GM12878 (cell line): ENCODE results near the gene MBOAT1.

ENCODE experiments used
- BCLAF1 ChIP-seq: fragments of 450-650 bp; IDR thresholded peaks from 2 replicates; pipeline ENCODE4 v1.6.1; 2017; ENCODE audit warnings: antibody characterized with exemption, mild to moderate bottlenecking, moderate library complexity
- CBX5 ChIP-seq: sonication (generic); IDR thresholded peaks from 2 replicates; pipeline ENCODE4 v1.6.1; 2016; ENCODE audit warnings: low read depth, moderate library complexity, mild to moderate bottlenecking, inconsistent platforms
- CREB1 ChIP-seq: IDR thresholded peaks from 2 replicates; pipeline ENCODE4 v1.6.1; 2012; ENCODE audit warnings: low read depth, mild to moderate bottlenecking, inconsistent platforms
- EZH2 ChIP-seq: IDR thresholded peaks from 2 replicates; pipeline ENCODE4 v1.6.1; 2012; ENCODE audit warnings: low read depth, mild to moderate bottlenecking, control low read depth, inconsistent platforms, low read length, borderline replicate concordance; ENCODE audit not compliant: control insufficient read depth
- NR2C1 ChIP-seq: fragments of 450-650 bp; IDR thresholded peaks from 2 replicates; pipeline ENCODE4 v1.6.1; 2017; ENCODE audit warnings: antibody characterized with exemption, mild to moderate bottlenecking, moderate library complexity
- POLR2A ChIP-seq: IDR thresholded peaks from 2 replicates; pipeline ENCODE4 v1.6.1; 2011; ENCODE audit warnings: low read depth, mild to moderate bottlenecking, low read length
- RBBP5 ChIP-seq: fragments of 200-600 bp; sonication (generic); conservative IDR thresholded peaks from 2 replicates; pipeline ENCODE4 v1.6.1; 2016
- TCF12 ChIP-seq: IDR thresholded peaks from 2 replicates; pipeline ENCODE4 v1.6.1; 2011; ENCODE audit warnings: low read depth, mild to moderate bottlenecking, low read length
- TCF3 ChIP-seq: IDR thresholded peaks from 2 replicates; pipeline ENCODE4 v1.6.1; 2012; ENCODE audit warnings: low read depth, mild to moderate bottlenecking, low read length, borderline replicate concordance; ENCODE audit not compliant: insufficient read depth

DNA sequence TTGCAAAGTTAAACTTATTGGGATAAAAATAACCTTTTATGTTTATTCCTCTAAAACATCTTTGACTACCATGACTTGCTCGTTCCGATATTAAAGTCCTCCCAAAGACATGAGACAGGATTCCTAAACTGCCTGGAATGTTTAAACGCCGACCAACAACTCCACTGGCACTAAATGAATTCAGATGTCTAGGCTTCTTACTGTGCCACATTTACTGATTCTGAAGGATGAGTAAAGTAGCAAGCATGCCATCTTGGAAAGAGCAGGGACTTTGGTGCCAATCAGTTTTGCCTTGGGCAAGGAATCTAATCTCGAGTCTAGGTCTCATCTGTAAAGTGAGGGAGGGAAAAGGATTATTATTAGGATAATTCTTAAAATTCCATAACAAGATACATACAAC, 25.3 kb downstream of the MBOAT1 start:
- TF ChIP-seq RBBP5 = no peak
- TF ChIP-seq EZH2 = no peak
- TF ChIP-seq TCF12 = no peak
- no peak for TF ChIP-seq CBX5
- TF ChIP-seq BCLAF1 = no peak
- TF ChIP-seq NR2C1 = no peak
- TF ChIP-seq POLR2A = no peak
- no peak for TF ChIP-seq TCF3
- no peak for TF ChIP-seq CREB1
